MM.1S (cell line): ENCODE results near the gene STN1.

Experiments
- DNase-seq: peaks from one replicate; pipeline ENCODE4 v3.0.0-alpha.2; 2015
- H2AFZ ChIP-seq: fragments of 300-600 bp; sonication (generic); 2 replicates; pipeline ENCODE4 v1.6.0; 2016; ENCODE audit warnings: antibody characterized with exemption, low read length
- H3F3A ChIP-seq: fragments of 300-600 bp; sonication (generic); 2 replicates; pipeline ENCODE4 v1.6.1; 2016; ENCODE audit warnings: mild to moderate bottlenecking, antibody characterized with exemption, low read length, moderate library complexity, mixed read lengths; ENCODE audit not compliant: insufficient read depth
- H3K27ac ChIP-seq: fragments of 300-600 bp; sonication (generic); 2 replicates; pipeline ENCODE4 v1.5.1; 2016; ENCODE audit warnings: mild to moderate bottlenecking, low read length
- H3K27me3 ChIP-seq: fragments of 300-600 bp; sonication (generic); replicated peaks from 2 replicates; pipeline ENCODE4 v1.6.0; 2016; ENCODE audit warnings: low read length; ENCODE audit not compliant: insufficient read depth
- H3K36me3 ChIP-seq: fragments of 300-600 bp; sonication (generic); replicated peaks from 2 replicates; pipeline ENCODE4 v1.6.1; 2016; ENCODE audit warnings: mild to moderate bottlenecking, low read length, mixed read lengths; ENCODE audit not compliant: insufficient read depth
- H3K4me1 ChIP-seq: fragments of 300-600 bp; sonication (generic); 2 replicates; pipeline ENCODE4 v1.6.1; 2016; ENCODE audit warnings: low read length, mixed read lengths
- H3K4me2 ChIP-seq: fragments of 300-600 bp; sonication (generic); 2 replicates; pipeline ENCODE4 v1.6.0; 2016; ENCODE audit warnings: low read depth, low read length
- H3K4me3 ChIP-seq: fragments of 300-600 bp; sonication (generic); 2 replicates; pipeline ENCODE4 v1.5.1; 2016; ENCODE audit warnings: low read length, mixed read lengths
- H3K79me2 ChIP-seq: fragments of 300-600 bp; sonication (generic); 2 replicates; pipeline ENCODE4 v1.6.1; 2016; ENCODE audit warnings: mixed run types, low read length, mixed read lengths
- H3K9ac ChIP-seq: fragments of 300-600 bp; sonication (generic); 2 replicates; pipeline ENCODE4 v1.6.1; 2016; ENCODE audit warnings: low read length, mixed read lengths
- H3K9me2 ChIP-seq: fragments of 300-600 bp; sonication (generic); replicated peaks from 2 replicates; pipeline ENCODE4 v1.6.1; 2016; ENCODE audit warnings: mild to moderate bottlenecking, low read length, mixed read lengths; ENCODE audit not compliant: insufficient read depth
- H3K9me3 ChIP-seq: fragments of 300-600 bp; sonication (generic); replicated peaks from 2 replicates; pipeline ENCODE4 v1.6.1; 2016; ENCODE audit warnings: mild to moderate bottlenecking, low read length, mixed read lengths; ENCODE audit not compliant: insufficient read depth
- H4K20me1 ChIP-seq: fragments of 300-600 bp; sonication (generic); 2 replicates; pipeline ENCODE4 v1.6.1; 2016; ENCODE audit warnings: mild to moderate bottlenecking, low read length, moderate library complexity, mixed read lengths; ENCODE audit not compliant: insufficient read depth
- CTCF ChIP-seq: fragments of 300-600 bp; sonication (generic); IDR thresholded peaks from 2 replicates; pipeline ENCODE4 v1.5.1; 2016; ENCODE audit warnings: antibody characterized with exemption, low read length, mixed read lengths
- EZH2 ChIP-seq: fragments of 300-600 bp; sonication (generic); optimal IDR thresholded peaks from 2 replicates; pipeline ENCODE3; 2017; ENCODE audit warnings: low read depth, mild to moderate bottlenecking, antibody characterized with exemption, low read length, mixed read lengths
- EZH2phosphoT487 ChIP-seq: fragments of 300-600 bp; sonication (generic); IDR thresholded peaks from 2 replicates; pipeline ENCODE4 v1.6.1; 2018; ENCODE audit warnings: antibody characterized with exemption, low read length

STN1 gene

DNA sequence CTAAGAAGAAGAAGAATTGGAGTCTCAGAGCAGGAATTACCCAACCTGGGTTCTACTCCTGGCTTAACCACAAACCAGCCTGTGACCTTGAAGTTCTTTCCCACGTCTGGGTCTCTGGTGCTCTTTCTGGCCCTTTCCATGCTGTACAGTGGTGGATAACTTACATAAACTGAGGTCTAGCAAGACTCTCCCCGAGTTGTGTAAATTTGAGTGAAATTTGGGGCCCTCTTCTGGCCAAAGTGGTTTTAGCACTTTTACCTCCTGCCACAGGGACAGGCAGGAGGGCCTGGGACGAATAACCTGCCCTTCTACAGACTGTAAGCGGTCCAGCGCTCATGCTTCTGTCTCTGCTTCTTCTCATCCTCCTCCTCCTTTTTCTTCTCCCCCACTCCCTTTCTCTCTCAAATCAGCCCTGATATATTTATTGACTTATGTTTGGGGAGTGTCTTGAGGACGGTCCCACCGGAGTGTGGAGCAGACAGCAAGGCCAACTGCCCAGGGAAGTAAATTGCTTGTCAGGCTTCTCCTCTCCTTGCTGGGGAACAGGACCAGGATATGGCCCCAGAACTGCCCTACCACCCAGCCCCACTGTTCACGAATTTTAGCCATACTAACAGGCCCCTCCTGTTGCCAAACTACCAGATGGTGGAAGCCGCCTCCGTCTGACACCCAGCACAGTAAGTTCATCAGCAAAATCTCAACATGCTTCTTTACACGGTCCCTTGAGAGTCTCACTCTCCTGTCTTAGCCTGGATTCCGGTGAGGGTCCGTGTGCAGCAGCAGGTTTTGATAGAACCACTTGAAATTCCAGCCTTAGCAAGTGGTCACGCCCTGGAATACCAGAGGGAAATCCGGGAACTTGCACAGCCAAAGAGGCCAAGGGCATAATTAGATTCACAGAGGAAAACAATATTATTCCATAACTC is 58.6 kb downstream of the STN1 start:
- TF ChIP-seq CTCF: peak; percentile 71
- TF ChIP-seq EZH2: no peak
- Histone ChIP-seq H2AFZ (no peak overlapping the region), H3K9me2 (no peaks in the 10 kb centered on the region), H3K27ac (no peak overlapping the region), H3K9me3 (no peaks in the 10 kb centered on the region), H3K9ac (no peak overlapping the region), H3K36me3 (no peaks in the 10 kb centered on the region), H3K4me1 (peaks cover 14% of the 10 kb centered on the region), H4K20me1 (no peaks in the 10 kb centered on the region), H3K79me2 (no peaks in the 10 kb centered on the region), H3F3A (no peaks in the 10 kb centered on the region), H3K4me2 (no peak overlapping the region), H3K4me3 (no peak overlapping the region), H3K27me3 (peaks cover 6% of the 10 kb centered on the region)
- DNase-seq: peak; percentile 71

GRCh38 chr10:103858360-103858759 is 59.6 kb downstream of the STN1 start:
- H3K9me2 ChIP-seq: no peaks in the 10 kb centered on the region
- TF ChIP-seq CTCF (no peak), EZH2phosphoT487 (no peak), EZH2 (no peak)
- H3K4me2 ChIP-seq: no peak overlapping the region
- H3K27ac ChIP-seq: no peak overlapping the region
- H3K36me3 ChIP-seq: no peaks in the 10 kb centered on the region
- DNase-seq: no peak
- H3K9ac ChIP-seq: no peak overlapping the region
- H3K4me1 ChIP-seq: peaks cover 14% of the 10 kb centered on the region
- no peak overlapping the region for H3K4me3 ChIP-seq
- H4K20me1 ChIP-seq: no peaks in the 10 kb centered on the region
- no peaks in the 10 kb centered on the region for H3K9me3 ChIP-seq
- H2AFZ ChIP-seq: no peak overlapping the region
- H3K27me3 ChIP-seq: peaks cover 14% of the 10 kb centered on the region
- H3K79me2 ChIP-seq: no peaks in the 10 kb centered on the region
- no peaks in the 10 kb centered on the region for H3F3A ChIP-seq

- Histone ChIP-seq H3K4me2 (no peak overlapping the region), H3K4me3 (no peak overlapping the region), H3K9me3 (no peaks in the 10 kb centered on the region), H4K20me1 (no peaks in the 10 kb centered on the region), H3F3A (no peaks in the 10 kb centered on the region), H3K9ac (no peak overlapping the region), H3K4me1 (peaks cover 14% of the 10 kb centered on the region), H3K27ac (no peak overlapping the region), H3K27me3 (peaks cover 14% of the 10 kb centered on the region), H3K79me2 (no peaks in the 10 kb centered on the region), H3K9me2 (no peaks in the 10 kb centered on the region), H2AFZ (no peak overlapping the region), H3K36me3 (no peaks in the 10 kb centered on the region)
- DNase-seq: no peak
- TF ChIP-seq CTCF (no peak), EZH2phosphoT487 (no peak), EZH2 (no peak)
These were observed 61.2 kb downstream of the STN1 start for GRCh38 chr10:103856797-103857170.
